Nephron progenitor cell (in vitro differentiated cells): ENCODE results near the gene DAB2IP.

Experiments used
- DNase-seq: peaks from one replicate; pipeline ENCODE4 v3.0.0; 2021
- H3K27ac Mint-ChIP-seq: 2 replicates; pipeline ENCODE4 v1.8.0; 2021; ENCODE audit warnings: mild to moderate bottlenecking, moderate library complexity, mixed read lengths
- H3K27me3 Mint-ChIP-seq: 2 replicates; pipeline ENCODE4 v1.8.0; 2021; ENCODE audit warnings: mild to moderate bottlenecking, low read depth, mixed read lengths; ENCODE audit not compliant: poor library complexity
- H3K36me3 Mint-ChIP-seq: 2 replicates; pipeline ENCODE4 v1.8.0; 2021; ENCODE audit warnings: low read depth, mixed read lengths
- H3K4me1 Mint-ChIP-seq: 2 replicates; pipeline ENCODE4 v1.8.0; 2021; ENCODE audit warnings: mixed read lengths
- H3K4me3 Mint-ChIP-seq: 2 replicates; pipeline ENCODE4 v1.8.0; 2021; ENCODE audit warnings: mild to moderate bottlenecking, moderate library complexity, mixed read lengths
- H3K9me3 Mint-ChIP-seq: 2 replicates; pipeline ENCODE4 v1.8.0; 2021; ENCODE audit warnings: mild to moderate bottlenecking, moderate library complexity, mixed read lengths
- CTCF ChIP-seq: fragments of 200-600 bp; sonication (generic); IDR thresholded peaks from 2 replicates; pipeline ENCODE4 v1.5.0; 2021; ENCODE audit warnings: antibody characterized with exemption

DAB2IP gene

GRCh38 chr9:121749614-121750013, 98.2 kb downstream of the DAB2IP start:
- peaks cover 3% of the 10 kb centered on the region for H3K36me3 Mint-ChIP-seq
- H3K4me1 Mint-ChIP-seq: peaks cover 21% of the 10 kb centered on the region
- no peak overlapping the region for H3K4me3 Mint-ChIP-seq
- peaks cover 3% of the 10 kb centered on the region for H3K27me3 Mint-ChIP-seq
- no peak for DNase-seq
- no peak for TF ChIP-seq CTCF
- no peaks in the 10 kb centered on the region for H3K9me3 Mint-ChIP-seq
- no peak overlapping the region for H3K27ac Mint-ChIP-seq

- H3K9me3 Mint-ChIP-seq: no peaks in the 10 kb centered on the region
- no peak overlapping the region for H3K4me3 Mint-ChIP-seq
- peaks cover 21% of the 10 kb centered on the region for H3K4me1 Mint-ChIP-seq
- no peak overlapping the region for H3K27ac Mint-ChIP-seq
- no peak for DNase-seq
- H3K27me3 Mint-ChIP-seq: peaks cover 3% of the 10 kb centered on the region
- peaks cover 3% of the 10 kb centered on the region for H3K36me3 Mint-ChIP-seq
- no peak for TF ChIP-seq CTCF
Observed at GRCh38 chr9:121750259-121750714, 98.9 kb downstream of the DAB2IP start.

- H3K9me3 Mint-ChIP-seq: no peaks in the 10 kb centered on the region
- no peak for TF ChIP-seq CTCF
- peak overlapping the region; percentile 33 for H3K27ac Mint-ChIP-seq
- H3K4me3 Mint-ChIP-seq: no peak overlapping the region
- no peak for DNase-seq
- H3K36me3 Mint-ChIP-seq: peaks cover 3% of the 10 kb centered on the region
- H3K27me3 Mint-ChIP-seq: peaks cover 5% of the 10 kb centered on the region
- H3K4me1 Mint-ChIP-seq: peaks cover 26% of the 10 kb centered on the region
Observed at GRCh38 chr9:121750715-121751623, 99.5 kb downstream of the DAB2IP start.

- Mint-ChIP-seq H3K36me3 (peaks cover 3% of the 10 kb centered on the region), H3K27ac (no peak overlapping the region), H3K9me3 (no peaks in the 10 kb centered on the region), H3K4me3 (no peak overlapping the region), H3K27me3 (peaks cover 5% of the 10 kb centered on the region), H3K4me1 (peaks cover 32% of the 10 kb centered on the region)
- no peak for DNase-seq
- TF ChIP-seq CTCF: no peak
Observed at GRCh38 chr9:121751686-121752445, 100.4 kb downstream of the DAB2IP start.

GRCh38 chr9:121752929-121753328, 101.5 kb downstream of the DAB2IP start:
- H3K9me3 Mint-ChIP-seq: no peaks in the 10 kb centered on the region
- no peak overlapping the region for H3K4me3 Mint-ChIP-seq
- no peak overlapping the region for H3K27ac Mint-ChIP-seq
- H3K36me3 Mint-ChIP-seq: peaks cover 3% of the 10 kb centered on the region
- peaks cover 32% of the 10 kb centered on the region for H3K4me1 Mint-ChIP-seq
- no peak for DNase-seq
- peaks cover 5% of the 10 kb centered on the region for H3K27me3 Mint-ChIP-seq
- TF ChIP-seq CTCF: no peak
